Upper lobe of right lung (tissue), 1 donor: ENCODE data around the gene ITGA2. TPM values are rescaled to one million over a fixed set of nuclear protein-coding genes. Genes with fewer than 3 reads are reported as not detected.

ENCODE experiments used
- ATAC-seq: fragments of 200-7000 bp; cut with Tn5 transposase; one replicate; pipeline ENCODE4 v1.9.1; 2020; ENCODE audit warnings: mild to moderate bottlenecking, moderate library complexity
- DNase-seq: peaks from one replicate; pipeline ENCODE4 v3.0.0-alpha.2; 2020
- H3K27ac ChIP-seq: fragments of 200-600 bp; one replicate; pipeline ENCODE4 v1.8.0; 2022
- H3K27me3 ChIP-seq: fragments of 200-600 bp; one replicate; pipeline ENCODE4 v1.8.0; 2022; ENCODE audit warnings: mild to moderate bottlenecking
- H3K36me3 ChIP-seq: fragments of 200-600 bp; one replicate; pipeline ENCODE4 v1.8.0; 2022
- H3K4me1 ChIP-seq: fragments of 200-600 bp; one replicate; pipeline ENCODE4 v1.8.0; 2022
- H3K4me3 ChIP-seq: fragments of 200-600 bp; one replicate; pipeline ENCODE4 v1.8.0; 2022; ENCODE audit warnings: mild to moderate bottlenecking
- H3K9me3 ChIP-seq: fragments of 200-600 bp; one replicate; pipeline ENCODE4 v1.8.0; 2022
- CTCF ChIP-seq: fragments of 200-600 bp; IDR thresholded peaks from one replicate; pipeline ENCODE4 v1.8.0; 2022; ENCODE audit warnings: antibody characterized with exemption
- intact Hi-C: fragments of 100-400 bp; cut with DNase I; formaldehyde crosslinking; loops from one replicate; pipeline ENCODE4 v1.11.0; 2022
- total RNA-seq: library from RNA; stranded (reverse); fragmentation: NEBNext Ultra II Directional; extraction: Animal tissue kit (Norgen Biotek cat#: 25700); gene quantifications from one replicate; pipeline ENCODE4 v1.2.1, GENCODE V29; 2021
- donor health status: DM: no; HTN: yes; CAD: no; lungs with severe emphysema.

Gene ITGA2
- total RNA-seq, 1 donor from 2014 or later: 17.7 TPM

DNA sequence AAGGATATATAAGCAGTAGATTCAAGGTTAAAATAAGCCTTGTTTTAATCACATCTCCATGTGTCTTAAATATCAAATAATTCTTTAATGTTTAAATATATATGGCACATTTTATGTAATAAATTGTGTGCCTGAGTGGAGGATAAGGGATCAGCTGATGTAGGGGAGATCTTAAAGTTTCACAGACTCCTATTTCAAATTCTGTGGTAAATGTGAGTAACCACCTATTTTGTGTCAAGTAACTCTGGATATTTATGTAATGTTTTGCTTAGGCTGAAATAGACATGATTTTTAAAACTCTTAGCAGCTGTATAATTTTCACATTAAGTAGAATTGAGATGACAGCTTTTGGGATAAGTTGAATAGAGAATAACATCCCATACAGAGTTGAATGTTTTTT lies 41.3 kb upstream of the ITGA2 start:
- intact Hi-C loops: loop anchor here (5.0 kb wide), 1 partner anchor 149 kb away; no protein-coding TSS in a partner anchor

GRCh38 chr5:52948418-52949076 lies 40.6 kb upstream of the ITGA2 start:
- H3K4me1 ChIP-seq: peaks cover 9% of the 10 kb centered on the region
- ATAC-seq (peak; percentile 98), DNase-seq (no peak)
- peak; percentile 81 for TF ChIP-seq CTCF
- H3K9me3 ChIP-seq: no peaks in the 10 kb centered on the region
- H3K27ac ChIP-seq: no peak overlapping the region
- no peak overlapping the region for H3K4me3 ChIP-seq
- H3K36me3 ChIP-seq: peaks cover 19% of the 10 kb centered on the region
- no peaks in the 10 kb centered on the region for H3K27me3 ChIP-seq
- intact Hi-C loops: loop anchor here (5.0 kb wide), 1 partner anchor 149 kb away; no protein-coding TSS in a partner anchor

More for the DNA sequence above, 41.3 kb upstream of the ITGA2 start:
- ATAC-seq (no peak), DNase-seq (no peak)
- no peaks in the 10 kb centered on the region for H3K9me3 ChIP-seq
- H3K27me3 ChIP-seq: no peaks in the 10 kb centered on the region
- TF ChIP-seq CTCF: no peak
- H3K4me1 ChIP-seq: peaks cover 9% of the 10 kb centered on the region
- peaks cover 12% of the 10 kb centered on the region for H3K36me3 ChIP-seq
- H3K27ac ChIP-seq: no peak overlapping the region
- H3K4me3 ChIP-seq: no peak overlapping the region

GRCh38 chr5:52950686-52951085 lies 38.5 kb upstream of the ITGA2 start:
- TF ChIP-seq CTCF: no peak
- Histone ChIP-seq H3K36me3 (peaks cover 29% of the 10 kb centered on the region), H3K27me3 (no peaks in the 10 kb centered on the region), H3K27ac (no peak overlapping the region), H3K4me1 (peaks cover 9% of the 10 kb centered on the region), H3K9me3 (no peaks in the 10 kb centered on the region), H3K4me3 (no peak overlapping the region)
- ATAC-seq (no peak), DNase-seq (no peak)
- intact Hi-C loops: no loop called here

DNA sequence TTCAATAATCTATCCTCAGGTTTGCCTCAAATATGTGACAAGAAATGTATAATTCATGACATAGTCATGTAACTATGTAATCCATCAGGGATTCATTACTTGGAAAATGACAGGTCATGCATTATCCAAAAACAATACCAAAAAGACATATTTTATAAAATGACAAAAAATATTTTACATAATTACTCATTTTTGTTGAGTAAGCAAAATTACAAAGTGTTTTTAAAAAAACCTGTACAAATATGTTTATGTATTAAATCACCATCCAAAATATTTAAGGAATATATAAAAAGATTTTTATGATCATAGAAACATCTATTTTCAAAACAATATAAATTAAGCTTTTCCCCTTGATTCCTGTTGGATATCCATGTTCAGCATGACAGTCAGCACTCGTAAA lies 36.7 kb upstream of the ITGA2 start:
- H3K9me3 ChIP-seq: no peaks in the 10 kb centered on the region
- intact Hi-C loops: no loop called here
- DNase-seq (no peak), ATAC-seq (no peak)
- H3K27me3 ChIP-seq: no peaks in the 10 kb centered on the region
- H3K27ac ChIP-seq: no peak overlapping the region
- H3K4me1 ChIP-seq: no peaks in the 10 kb centered on the region
- H3K4me3 ChIP-seq: no peak overlapping the region
- TF ChIP-seq CTCF: no peak
- H3K36me3 ChIP-seq: peaks cover 24% of the 10 kb centered on the region

DNA sequence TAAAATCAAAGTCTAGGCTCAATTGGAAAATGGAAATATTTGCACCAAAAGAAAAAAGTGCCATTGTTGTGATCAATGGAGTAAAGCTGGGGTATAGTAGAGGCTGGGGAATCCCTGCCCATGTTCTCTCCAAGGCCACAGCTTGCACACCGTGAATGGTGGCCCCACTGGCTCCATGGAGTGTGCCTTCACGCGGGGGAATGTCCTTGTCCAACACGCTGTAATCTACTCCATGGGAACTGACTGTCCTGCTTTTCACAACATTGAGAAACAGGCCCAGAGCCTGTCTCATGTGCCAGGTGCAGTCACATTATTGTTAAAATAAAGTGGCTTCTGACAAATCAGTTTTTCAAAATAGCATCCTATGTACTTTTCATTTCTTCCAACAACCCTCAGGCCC lies 33.1 kb upstream of the ITGA2 start:
- intact Hi-C loops: no loop called here

More for the DNA sequence above, 33.1 kb upstream of the ITGA2 start:
- DNase-seq: no peak
- Histone ChIP-seq H3K9me3 (no peaks in the 10 kb centered on the region), H3K4me3 (no peak overlapping the region), H3K4me1 (no peaks in the 10 kb centered on the region), H3K36me3 (peaks cover 24% of the 10 kb centered on the region), H3K27me3 (no peaks in the 10 kb centered on the region), H3K27ac (no peak overlapping the region)
- TF ChIP-seq CTCF: no peak
- no peak for ATAC-seq
